Astrocyte (in vitro differentiated cells and primary cell): ENCODE data around the gene RGS1.

Experiments used
- EZH2 ChIP-seq: IDR thresholded peaks from 2 replicates; pipeline ENCODE4 v1.6.1; 2012; ENCODE audit warnings: mild to moderate bottlenecking, low read length, inconsistent platforms; ENCODE audit not compliant: insufficient read depth
- TF ChIP-seq, protein P1 (sequence below): IDR thresholded peaks from 2 replicates; pipeline ENCODE4 v1.5.1; 2011; ENCODE audit warnings: low read depth, mild to moderate bottlenecking, inconsistent platforms, low read length, moderate library complexity; ENCODE audit not compliant: insufficient read depth

DNA sequence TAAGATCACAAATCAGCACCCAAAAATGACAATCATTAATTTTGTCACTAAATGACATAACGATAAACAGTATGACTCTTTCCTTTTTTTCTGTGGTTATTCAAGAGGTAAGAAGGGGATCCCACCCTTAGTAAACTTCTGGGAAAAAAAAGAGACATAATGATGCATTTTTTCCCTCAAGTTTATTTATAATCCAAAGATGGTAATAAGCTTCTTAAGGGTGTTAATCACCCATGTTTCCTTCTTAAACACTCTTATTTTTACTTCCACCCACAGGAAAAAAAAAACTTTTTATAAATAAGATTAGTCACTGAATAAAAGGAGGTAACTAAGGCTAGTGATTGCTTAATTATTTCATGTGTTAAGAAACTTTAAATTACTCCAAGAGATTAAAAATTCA, 24.7 kb downstream of the RGS1 start:
- TF ChIP-seq, protein P1, sequence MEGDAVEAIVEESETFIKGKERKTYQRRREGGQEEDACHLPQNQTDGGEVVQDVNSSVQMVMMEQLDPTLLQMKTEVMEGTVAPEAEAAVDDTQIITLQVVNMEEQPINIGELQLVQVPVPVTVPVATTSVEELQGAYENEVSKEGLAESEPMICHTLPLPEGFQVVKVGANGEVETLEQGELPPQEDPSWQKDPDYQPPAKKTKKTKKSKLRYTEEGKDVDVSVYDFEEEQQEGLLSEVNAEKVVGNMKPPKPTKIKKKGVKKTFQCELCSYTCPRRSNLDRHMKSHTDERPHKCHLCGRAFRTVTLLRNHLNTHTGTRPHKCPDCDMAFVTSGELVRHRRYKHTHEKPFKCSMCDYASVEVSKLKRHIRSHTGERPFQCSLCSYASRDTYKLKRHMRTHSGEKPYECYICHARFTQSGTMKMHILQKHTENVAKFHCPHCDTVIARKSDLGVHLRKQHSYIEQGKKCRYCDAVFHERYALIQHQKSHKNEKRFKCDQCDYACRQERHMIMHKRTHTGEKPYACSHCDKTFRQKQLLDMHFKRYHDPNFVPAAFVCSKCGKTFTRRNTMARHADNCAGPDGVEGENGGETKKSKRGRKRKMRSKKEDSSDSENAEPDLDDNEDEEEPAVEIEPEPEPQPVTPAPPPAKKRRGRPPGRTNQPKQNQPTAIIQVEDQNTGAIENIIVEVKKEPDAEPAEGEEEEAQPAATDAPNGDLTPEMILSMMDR, result no peak
- no peak for TF ChIP-seq EZH2
